ENCODE data around the gene C1orf216. TPM values are rescaled to one million over a fixed set of nuclear protein-coding genes. Genes with fewer than 3 reads are reported as not detected.
"Not testable (repeated sequence)": the region's sequence is repeated elsewhere in the genome, so short reads cannot be mapped to it uniquely, and the experiment has no call there.

The C1orf216 gene
- total RNA-seq: 10 to 100 TPM; 20.1 to 20.4 TPM

DNA sequence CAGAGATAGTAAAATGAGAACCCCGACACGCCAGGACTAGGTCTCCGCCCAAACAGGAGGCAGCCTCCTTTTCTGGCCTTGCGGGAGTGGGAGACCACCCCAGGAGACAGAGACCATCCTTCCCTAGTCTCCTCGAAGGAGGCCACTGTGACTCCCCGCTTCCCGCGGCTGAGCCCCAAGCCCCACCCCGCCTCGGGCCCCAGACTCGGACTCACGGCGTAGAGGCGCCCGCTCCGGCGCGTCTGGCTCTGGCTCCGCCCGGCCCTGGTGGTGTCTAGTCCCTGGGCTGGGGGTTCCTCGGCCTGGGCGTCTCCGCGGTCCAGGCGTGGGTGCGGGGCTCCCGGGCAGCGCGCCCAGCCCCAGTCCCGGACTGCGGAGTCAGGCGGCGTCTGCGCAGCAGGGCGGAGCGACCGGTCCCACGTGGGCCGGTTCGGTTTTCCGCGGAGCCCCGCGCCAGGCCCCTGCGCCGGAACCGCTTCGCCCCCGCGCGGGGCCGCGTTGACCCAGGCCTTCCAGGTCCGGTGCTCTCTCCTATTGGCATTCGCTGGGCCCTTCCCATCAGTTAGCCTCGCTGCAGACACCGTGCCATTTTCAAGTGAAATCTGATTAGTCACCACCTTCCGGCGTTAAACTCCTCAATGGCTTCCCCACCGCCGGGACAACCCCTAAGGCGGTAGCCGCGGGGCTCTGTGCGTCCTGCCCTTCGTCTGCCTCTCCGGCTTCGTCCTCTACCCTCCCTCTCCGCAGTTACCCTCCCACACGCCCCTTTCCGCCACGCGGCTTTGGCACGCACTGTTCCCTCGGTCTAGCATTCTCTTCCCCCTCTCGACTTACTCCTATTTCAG lies at the start of gene C1orf216:
Gene C1orf216, minus strand, starts transcription at position 393 of the 845 bp plus-strand sequence. CDS start 2,563 bp downstream, outside the sequence.
- CTCF ChIA-PET: interaction anchor here (0.7 to 1.0 kb wide), 2 partner anchors 150 to 403 kb away, joined by 4 to 7 read pairs; no protein-coding TSS in a partner anchor
- POLR2A ChIA-PET: interaction anchor here (0.7 kb wide), 2 partner anchors 59 to 66 kb away, joined by 3 to 15 read pairs; no protein-coding TSS in a partner anchor

GRCh38 chr1:35764283-35764682 lies 45.6 kb upstream of the C1orf216 start:
- CTCF ChIA-PET: interaction anchor here (1.6 kb wide), 1 partner anchor 48 kb away, joined by 4 read pairs; no protein-coding TSS in a partner anchor
- POLR2A ChIA-PET: no interaction called here

- POLR2A ChIA-PET: no interaction called here
- CTCF ChIA-PET: interaction anchor here (1.6 kb wide), 1 partner anchor 47 kb away, joined by 4 read pairs; no protein-coding TSS in a partner anchor
Observed at GRCh38 chr1:35763201-35763600, 44.5 kb upstream of the C1orf216 start.

DNA sequence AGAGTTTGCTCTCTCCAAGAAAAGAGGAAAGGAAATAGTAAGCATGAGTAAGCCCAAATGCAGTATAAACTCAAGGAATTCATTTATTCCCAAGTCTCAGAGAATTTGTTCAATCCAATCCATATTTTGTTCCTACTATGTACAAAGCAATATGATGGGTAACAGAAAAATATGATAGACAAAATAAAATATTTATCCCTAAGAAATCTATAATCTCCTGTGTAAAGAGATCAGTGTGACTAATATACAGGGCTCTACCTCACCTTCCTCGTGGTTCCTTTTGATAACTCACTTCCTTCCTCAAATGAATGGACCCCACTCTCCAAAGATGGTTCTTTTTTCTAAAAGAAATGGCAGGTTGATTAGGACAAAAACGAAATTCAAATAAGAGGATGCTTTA lies 43.5 kb upstream of the C1orf216 start:
- POLR2A ChIA-PET: no interaction called here

GRCh38 chr1:35756064-35756463 lies 37.4 kb upstream of the C1orf216 start:
- POLR2A ChIA-PET: no interaction called here
- CTCF ChIA-PET: interaction anchor here (0.8 kb wide), 1 partner anchor 29 kb away, joined by 4 read pairs; no protein-coding TSS in a partner anchor

More for the DNA sequence above, 43.5 kb upstream of the C1orf216 start:
- CTCF ChIA-PET: interaction anchor here (1.0 kb wide), 1 partner anchor 194 kb away, joined by 3 read pairs; no protein-coding TSS in a partner anchor

DNA sequence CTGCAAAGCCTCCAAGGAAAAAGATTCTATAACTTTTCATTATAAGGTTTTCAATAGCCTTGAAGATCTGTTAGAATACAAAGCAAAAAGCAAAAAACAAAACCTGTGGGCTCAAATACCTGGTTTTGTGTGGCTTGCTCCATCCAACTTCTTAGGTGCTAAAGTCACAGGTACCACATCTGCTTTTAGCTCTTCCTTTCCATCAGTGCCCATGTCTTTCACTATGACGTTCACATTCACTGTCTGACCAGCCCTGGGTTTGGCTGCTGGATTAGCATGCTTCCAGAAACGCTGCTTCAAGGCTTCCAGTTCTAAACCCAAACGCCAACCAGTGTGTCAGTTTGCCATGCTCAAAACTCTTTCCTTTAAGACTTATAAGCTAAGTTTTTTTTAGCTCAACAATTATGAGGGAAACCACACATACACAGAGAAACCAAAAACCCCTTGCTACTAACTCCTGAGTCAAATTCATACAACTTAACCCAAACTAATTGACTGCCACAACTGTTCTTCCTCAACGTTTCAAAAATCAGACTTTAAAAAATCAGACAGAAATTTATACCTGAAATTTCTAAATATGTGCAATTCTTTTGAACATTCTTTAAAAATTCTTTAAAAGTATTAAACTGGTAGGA lies 35.1 kb upstream of the C1orf216 start:
- POLR2A ChIA-PET: no interaction called here
- CTCF ChIA-PET: no interaction called here

- CTCF ChIA-PET: no interaction called here
- POLR2A ChIA-PET: no interaction called here
Observed at GRCh38 chr1:35748326-35748725, 29.6 kb upstream of the C1orf216 start.

DNA sequence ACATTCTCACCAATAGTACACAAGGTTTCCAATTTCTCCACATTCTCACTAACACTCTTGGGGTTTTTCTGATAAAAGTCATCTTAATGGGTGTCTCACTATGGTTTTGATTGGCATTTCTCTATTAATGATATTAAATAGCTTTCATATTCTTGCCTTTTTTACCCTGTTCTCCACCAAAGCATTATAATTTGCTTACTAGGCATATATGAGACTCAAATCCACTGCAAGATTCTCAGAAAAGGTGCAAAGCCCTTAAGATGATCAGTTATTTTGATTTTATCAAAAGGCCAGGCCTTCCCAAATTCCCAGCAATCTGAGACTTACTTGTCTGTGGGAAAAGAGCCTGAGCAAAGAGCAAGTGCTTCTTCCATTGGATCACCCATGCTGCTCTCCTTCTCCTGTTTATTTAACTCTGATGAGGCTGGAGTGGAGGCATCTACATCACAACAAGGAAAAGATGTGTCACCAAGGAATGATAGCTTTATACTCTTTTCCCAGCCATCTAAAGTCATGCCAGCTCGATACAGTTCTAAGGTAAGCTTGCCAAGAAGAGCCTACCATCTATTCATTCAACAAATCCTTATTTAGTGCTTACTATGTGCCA lies 26.5 kb upstream of the C1orf216 start:
- ChIA-PET POLR2A (no interaction called here), CTCF (interaction anchor here (0.7 kb wide), 1 partner anchor 18 kb away, joined by 3 read pairs; no protein-coding TSS in a partner anchor)

- CTCF ChIA-PET: interaction anchor here (0.8 to 1.8 kb wide), 2 partner anchors 10 to 11 kb away, joined by 4 to 5 read pairs; no protein-coding TSS in a partner anchor
- POLR2A ChIA-PET: no interaction called here
Observed at GRCh38 chr1:35737120-35737519, 18.4 kb upstream of the C1orf216 start.

DNA sequence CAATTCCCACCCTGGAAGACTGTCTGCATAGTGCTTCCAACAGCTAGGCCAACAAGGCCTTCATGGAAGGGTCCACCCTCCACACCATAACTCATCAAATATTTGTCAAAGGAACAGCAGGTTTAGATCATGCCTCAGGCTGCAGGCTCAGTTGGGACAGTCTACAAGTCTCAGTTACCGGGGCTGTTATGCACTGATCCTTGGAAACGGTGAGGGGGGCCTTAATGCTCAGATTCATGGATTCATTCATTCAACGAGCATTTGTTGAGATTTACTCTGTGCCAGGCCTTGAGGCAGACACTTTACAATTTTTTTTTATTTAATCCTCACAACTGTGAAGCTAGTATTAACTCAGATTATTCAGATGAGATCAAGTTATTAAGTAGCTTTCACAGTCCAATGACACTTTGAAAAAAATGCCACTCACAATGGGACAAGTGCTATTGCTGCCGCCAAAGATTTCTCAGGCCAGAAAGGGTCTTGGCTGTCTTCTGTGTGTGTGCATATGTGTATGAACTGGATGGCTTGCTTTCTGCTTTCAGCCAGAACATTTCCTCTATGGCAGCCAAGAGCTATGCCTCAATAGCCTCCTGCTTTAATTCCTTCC lies 8.9 kb upstream of the C1orf216 start:
- CTCF ChIA-PET: interaction anchor here (0.6 to 4.6 kb wide), 24 partner anchors 10 to 282 kb away, joined by 3 to 33 read pairs (median 4); partner anchors contain the start of gene CLSPN
- POLR2A ChIA-PET: no interaction called here

DNA sequence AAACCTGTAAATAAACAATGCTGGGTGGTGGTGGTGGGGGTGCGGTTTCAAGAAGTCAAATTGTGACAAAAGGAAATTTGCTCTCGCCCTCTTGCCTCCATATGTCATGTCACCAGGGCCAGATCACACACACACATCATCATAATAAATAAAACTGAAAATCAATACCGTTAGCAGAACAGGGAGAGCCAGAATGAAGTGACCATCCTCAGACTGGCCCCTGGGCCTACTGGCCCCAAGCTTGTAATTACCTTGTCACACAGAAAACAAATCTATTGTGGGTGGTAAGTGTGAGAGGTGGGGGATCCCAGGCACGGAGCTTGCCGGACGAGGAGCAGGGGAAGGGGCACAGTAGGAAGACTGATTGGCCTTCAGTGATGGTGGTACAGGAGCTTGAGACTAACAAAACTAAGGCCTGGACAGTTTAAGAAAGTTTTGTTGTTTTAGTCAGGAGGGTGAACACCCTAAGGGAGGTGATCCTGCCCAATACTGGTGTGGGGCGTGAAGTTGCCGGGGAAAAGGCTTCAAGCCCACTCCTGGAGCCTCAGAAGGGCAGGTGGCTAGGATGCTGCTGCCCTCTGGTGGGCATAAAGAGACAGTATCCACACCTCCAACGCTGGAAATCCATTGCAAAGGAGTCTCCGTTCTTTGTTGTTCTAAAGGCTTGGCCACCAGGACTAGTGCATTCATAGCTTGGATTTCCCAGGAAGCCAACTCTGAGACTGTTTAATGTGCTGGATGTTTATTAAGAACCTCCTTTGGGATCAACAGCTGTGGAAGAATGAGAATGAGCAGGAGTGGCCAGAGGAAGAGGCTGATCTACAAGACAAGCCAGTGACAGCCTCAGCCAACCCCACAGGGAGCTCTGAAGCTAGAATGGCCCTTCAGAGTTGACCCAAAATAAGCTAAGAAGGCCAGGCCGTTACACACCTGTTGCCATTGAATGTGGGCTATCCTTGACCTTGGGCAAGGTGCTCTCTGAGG lies 8.1 kb upstream of the C1orf216 start:
- ChIA-PET POLR2A (no interaction called here), CTCF (interaction anchor here (0.7 to 4.6 kb wide), 25 partner anchors 10 to 276 kb away, joined by 3 to 33 read pairs (median 4); partner anchors contain the start of gene CLSPN)

GRCh38 chr1:35725596-35725995 lies 6.9 kb upstream of the C1orf216 start:
- CTCF ChIA-PET: interaction anchor here (1.2 to 4.6 kb wide), 5 partner anchors 10 to 161 kb away, joined by 3 to 33 read pairs (median 4); no protein-coding TSS in a partner anchor
- POLR2A ChIA-PET: no interaction called here

- POLR2A ChIA-PET: no interaction called here
- CTCF ChIA-PET: interaction anchor here (0.9 to 1.0 kb wide), 2 partner anchors 149 to 159 kb away, joined by 4 to 7 read pairs; no protein-coding TSS in a partner anchor
Observed at GRCh38 chr1:35717911-35718476, 690 bp downstream of the C1orf216 start.

GRCh38 chr1:35715568-35716002 lies 3.1 kb downstream of the C1orf216 start:
- ChIA-PET CTCF (interaction anchor here (0.6 to 3.0 kb wide), 23 partner anchors 9 to 264 kb away, joined by 3 to 33 read pairs (median 5); partner anchors contain the start of genes CLSPN and TFAP2E), POLR2A (interaction anchor here (0.6 kb wide), 1 partner anchor 29 kb away, joined by 3 read pairs; no protein-coding TSS in a partner anchor)

DNA sequence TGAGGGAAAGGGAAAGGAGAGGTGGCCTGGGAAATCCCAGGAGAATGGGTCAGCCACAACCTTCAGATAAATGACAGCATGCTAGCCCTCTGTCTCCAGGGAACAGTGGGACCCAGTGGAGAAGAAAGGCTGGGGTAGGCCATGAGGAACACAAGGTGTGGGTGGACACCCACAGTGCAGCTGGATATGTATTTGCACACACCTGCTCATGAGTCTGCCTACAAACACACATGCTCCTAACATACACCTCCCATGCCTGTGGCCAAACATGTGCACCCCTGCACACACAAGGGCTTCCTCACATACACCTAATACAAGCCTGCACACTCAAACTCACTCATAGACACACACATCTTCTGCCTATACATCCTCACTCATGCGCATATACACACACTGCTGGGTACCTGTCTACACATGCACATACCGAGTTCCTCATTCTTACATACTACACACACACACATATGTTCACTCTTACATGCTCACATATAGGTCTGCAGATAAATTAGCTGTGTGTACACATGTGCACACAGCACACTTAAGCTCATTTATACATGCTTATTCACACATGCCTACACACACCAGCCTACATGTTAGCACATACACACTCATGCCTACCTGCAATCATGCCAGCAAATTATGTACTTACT lies 3.6 kb downstream of the C1orf216 start:
- ChIA-PET CTCF (interaction anchor here (0.6 to 3.0 kb wide), 20 partner anchors 8 to 263 kb away, joined by 3 to 33 read pairs (median 4); partner anchors contain the start of gene CLSPN), POLR2A (interaction anchor here (0.6 kb wide), 2 partner anchors 29 to 54 kb away, joined by 3 read pairs; no protein-coding TSS in a partner anchor)

- POLR2A ChIA-PET: not testable (repeated sequence)
- CTCF ChIA-PET: interaction anchor here (0.7 to 1.1 kb wide), 2 partner anchors 9 to 16 kb away, joined by 3 read pairs; no protein-coding TSS in a partner anchor
Observed at GRCh38 chr1:35711098-35711497, 7.6 kb downstream of the C1orf216 start.

DNA sequence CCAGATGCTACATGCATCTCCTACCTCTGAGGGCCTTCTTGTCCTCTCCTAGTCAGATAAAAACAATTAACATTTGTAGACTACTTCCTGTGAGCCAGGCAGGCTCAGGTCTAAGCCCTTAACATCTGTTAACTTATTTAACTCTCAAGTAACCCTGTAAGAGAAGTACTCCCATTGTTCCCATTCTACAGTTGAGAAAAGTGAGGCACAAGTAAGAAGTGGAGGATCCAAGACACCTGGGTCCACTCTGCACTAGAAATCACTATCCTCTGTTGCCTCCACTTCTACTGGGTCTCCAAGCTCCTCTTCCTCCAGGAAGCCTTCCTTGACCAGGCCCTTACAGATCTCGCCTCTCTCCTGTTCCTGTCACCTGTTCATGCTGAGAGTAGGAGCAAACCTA lies 9.7 kb downstream of the C1orf216 start:
- CTCF ChIA-PET: no interaction called here
- POLR2A ChIA-PET: no interaction called here

Measured in activated CD8-positive, alpha-beta memory T cell treated with anti-CD3 and anti-CD28 coated beads for 36 hours (primary cell).